Measurements from ENCODE around the gene TANGO6.

GRCh38 chr16:69106491-69107315 is 263.4 kb downstream of the TANGO6 start:
- TF ChIP-seq POLR2A (IDR thresholded peaks at IDR 0.05) (no peak), CTCF (IDR thresholded peaks at IDR 0.05) (no peak)
